Hepatocyte (in vitro differentiated cells): ENCODE results near the gene ERCC6L. TPM values are rescaled to one million over a fixed set of nuclear protein-coding genes. Genes with fewer than 3 reads are reported as not detected.

Experiments
- DNase-seq: peaks from one replicate; pipeline ENCODE4 v3.0.0-alpha.2; 2016; ENCODE audit warnings: low spot score
- H2AFZ ChIP-seq: fragments of 200-600 bp; sonication (generic); 2 replicates; pipeline ENCODE4 v1.6.0; 2016; ENCODE audit warnings: antibody characterized with exemption, mild to moderate bottlenecking
- H3K27ac ChIP-seq: fragments of 200-600 bp; sonication (generic); 2 replicates; pipeline ENCODE4 v1.5.1; 2016; ENCODE audit warnings: mild to moderate bottlenecking
- H3K27me3 ChIP-seq: fragments of 200-600 bp; sonication (generic); 2 replicates; pipeline ENCODE4 v1.6.1; 2016
- H3K36me3 ChIP-seq: fragments of 200-600 bp; sonication (generic); replicated peaks from 2 replicates; pipeline ENCODE4 v1.5.1; 2016; ENCODE audit warnings: low read depth; ENCODE audit not compliant: insufficient read depth
- H3K4me1 ChIP-seq: fragments of 200-600 bp; sonication (generic); 2 replicates; pipeline ENCODE4 v1.5.1; 2016; ENCODE audit warnings: mild to moderate bottlenecking, moderate library complexity; ENCODE audit not compliant: insufficient read depth
- H3K4me2 ChIP-seq: fragments of 200-600 bp; sonication (generic); 2 replicates; pipeline ENCODE4 v1.6.0; 2016
- H3K4me3 ChIP-seq: fragments of 200-600 bp; sonication (generic); 2 replicates; pipeline ENCODE4 v1.5.1; 2016; ENCODE audit warnings: mild to moderate bottlenecking
- H3K79me2 ChIP-seq: fragments of 200-600 bp; sonication (generic); 2 replicates; pipeline ENCODE4 v1.6.0; 2017; ENCODE audit warnings: mild to moderate bottlenecking
- H3K9me2 ChIP-seq: fragments of 200-600 bp; sonication (generic); replicated peaks from 2 replicates; pipeline ENCODE4 v1.6.0; 2017; ENCODE audit warnings: mild to moderate bottlenecking; ENCODE audit not compliant: insufficient read depth
- H3K9me3 ChIP-seq: fragments of 200-600 bp; sonication (generic); 2 replicates; pipeline ENCODE4 v1.5.1; 2016; ENCODE audit warnings: low read depth, mild to moderate bottlenecking
- H4K20me1 ChIP-seq: fragments of 200-600 bp; sonication (generic); 2 replicates; pipeline ENCODE4 v1.6.0; 2016; ENCODE audit warnings: mild to moderate bottlenecking; ENCODE audit not compliant: insufficient read depth, poor library complexity, severe bottlenecking
- CTCF ChIP-seq: fragments of 200-600 bp; sonication (generic); IDR thresholded peaks from 2 replicates; pipeline ENCODE4 v1.5.1; 2016; ENCODE audit warnings: antibody characterized with exemption, mild to moderate bottlenecking; ENCODE audit not compliant: poor library complexity
- EZH2 ChIP-seq: fragments of 200-600 bp; sonication (generic); IDR thresholded peaks from 2 replicates; pipeline ENCODE4 v1.6.1; 2016; ENCODE audit warnings: antibody characterized with exemption, mild to moderate bottlenecking, borderline replicate concordance
- EZH2phosphoT487 ChIP-seq: fragments of 200-600 bp; sonication (generic); IDR thresholded peaks from one replicate; pipeline ENCODE4 v1.6.1; 2018; ENCODE audit warnings: antibody characterized with exemption, mild to moderate bottlenecking, low read depth, moderate library complexity; ENCODE audit not compliant: unreplicated experiment, severe bottlenecking
- WGBS: methylation state at CpG from one replicate; pipeline ENCODE4 v1.1.6; 2016; ENCODE audit warnings: low lambda C conversion rate; ENCODE audit errors: missing lambda C conversion rate; 5-methylcytosine and 5-hydroxymethylcytosine counted together
- polyA plus RNA-seq: library from polyadenylated mRNA; unstranded; fragments of >200 nt; fragmentation: Nextera tagmentation; extraction: Ambion mirVana; gene quantifications from 2 replicates; pipeline ENCODE4 v1.2.1, GENCODE V29; 2016
- total RNA-seq: library from RNA; depleted of rRNA; stranded (reverse); fragments of >200 nt; gene quantifications from 2 replicates; pipeline ENCODE4 v1.2.3, GENCODE V29; 2014

The ERCC6L gene
- total and polyA plus RNA-seq, 2 experiments from 2014 or later: 0.51 to 1.5 TPM

- Histone ChIP-seq H3K79me2 (no peaks in the 10 kb centered on the region), H3K9me2 (no peaks in the 10 kb centered on the region), H3K4me1 (no peaks in the 10 kb centered on the region), H3K36me3 (no peaks in the 10 kb centered on the region), H3K4me3 (no peak overlapping the region), H3K9me3 (no peaks in the 10 kb centered on the region), H2AFZ (no peak overlapping the region), H3K27ac (no peak overlapping the region), H3K4me2 (no peak overlapping the region), H3K27me3 (no peaks in the 10 kb centered on the region), H4K20me1 (no peaks in the 10 kb centered on the region)
- TF ChIP-seq CTCF (no peak), EZH2 (no peak), EZH2phosphoT487 (no peak)
- WGBS: 83% methylated on average over 1 of the region's 1 CpG
- no peak for DNase-seq
Observed at GRCh38 chrX:72216973-72217372, 21.9 kb downstream of the ERCC6L start.

GRCh38 chrX:72208126-72208800, 30.6 kb downstream of the ERCC6L start:
- no peak for DNase-seq
- no peaks in the 10 kb centered on the region for H3K79me2 ChIP-seq
- no peaks in the 10 kb centered on the region for H3K4me1 ChIP-seq
- H3K9me2 ChIP-seq: no peaks in the 10 kb centered on the region
- no peak overlapping the region for H3K27ac ChIP-seq
- H3K9me3 ChIP-seq: no peaks in the 10 kb centered on the region
- TF ChIP-seq CTCF (no peak), EZH2phosphoT487 (no peak), EZH2 (no peak)
- no peak overlapping the region for H3K4me2 ChIP-seq
- no peaks in the 10 kb centered on the region for H3K27me3 ChIP-seq
- 83% methylated on average over 4 of the region's 4 CpGs for WGBS
- no peak overlapping the region for H3K4me3 ChIP-seq
- H2AFZ ChIP-seq: no peak overlapping the region
- no peaks in the 10 kb centered on the region for H3K36me3 ChIP-seq
- no peaks in the 10 kb centered on the region for H4K20me1 ChIP-seq

- Histone ChIP-seq H2AFZ (no peak overlapping the region), H3K4me2 (no peak overlapping the region), H3K27me3 (no peaks in the 10 kb centered on the region), H3K4me1 (no peaks in the 10 kb centered on the region), H4K20me1 (no peaks in the 10 kb centered on the region), H3K36me3 (no peaks in the 10 kb centered on the region), H3K27ac (no peak overlapping the region), H3K79me2 (no peaks in the 10 kb centered on the region), H3K9me3 (no peaks in the 10 kb centered on the region), H3K9me2 (no peaks in the 10 kb centered on the region), H3K4me3 (no peak overlapping the region)
- 76% methylated on average over 4 of the region's 4 CpGs for WGBS
- TF ChIP-seq EZH2: no peak
- TF ChIP-seq CTCF: no peak
- DNase-seq: no peak
Observed at GRCh38 chrX:72207366-72207765, 31.5 kb downstream of the ERCC6L start.

DNA sequence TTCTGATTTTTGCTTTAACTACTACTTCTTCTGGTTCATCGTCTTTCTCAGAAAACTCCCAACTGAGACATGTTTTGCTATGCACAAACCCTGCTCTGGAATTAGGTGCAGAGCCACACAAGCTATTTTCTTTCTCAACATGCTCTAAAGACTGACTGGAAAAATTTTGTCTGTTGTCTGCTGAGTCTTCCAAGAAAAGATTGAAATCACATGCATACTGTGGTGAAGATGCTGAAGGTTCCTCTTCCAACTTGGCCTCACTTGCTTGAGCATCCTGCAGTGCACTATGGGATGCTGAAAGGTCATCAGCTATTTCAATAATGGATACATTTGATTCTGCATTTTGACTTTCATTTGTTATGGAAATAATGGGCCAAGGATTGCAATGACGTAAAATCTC, 33.1 kb downstream of the ERCC6L start:
- no peaks in the 10 kb centered on the region for H3K4me1 ChIP-seq
- WGBS: 74% methylated on average over 2 of the region's 2 CpGs
- H3K79me2 ChIP-seq: no peaks in the 10 kb centered on the region
- H3K4me3 ChIP-seq: no peak overlapping the region
- no peaks in the 10 kb centered on the region for H3K36me3 ChIP-seq
- TF ChIP-seq EZH2: no peak
- no peak for TF ChIP-seq EZH2phosphoT487
- TF ChIP-seq CTCF: no peak
- H4K20me1 ChIP-seq: no peaks in the 10 kb centered on the region
- no peak overlapping the region for H3K27ac ChIP-seq
- H3K4me2 ChIP-seq: no peak overlapping the region
- no peaks in the 10 kb centered on the region for H3K9me3 ChIP-seq
- H3K27me3 ChIP-seq: no peaks in the 10 kb centered on the region
- no peak overlapping the region for H2AFZ ChIP-seq
- H3K9me2 ChIP-seq: no peaks in the 10 kb centered on the region
- DNase-seq: no peak
